Liver (tissue), 3 donors: ENCODE measurements around the gene CPLX1.
"Not testable (repeated sequence)": the region's sequence is repeated elsewhere in the genome, so short reads cannot be mapped to it uniquely, and the experiment has no call there.

Experiments used
- FOXA1 ChIP-seq: IDR thresholded peaks from 2 replicates; pipeline ENCODE4 v1.6.1; 2016; ENCODE audit warnings: antibody characterized with exemption
- RAD21 ChIP-seq, 2 donors: IDR thresholded peaks; 2 replicates each; pipeline ENCODE4 v1.6.1; 2016; ENCODE audit warnings: antibody characterized with exemption in 2 of 2, mild to moderate bottlenecking in 2 of 2
- TF ChIP-seq, protein P1 (sequence below): fragments of 150-350 bp; IDR thresholded peaks from 2 replicates; pipeline ENCODE4 v1.5.1; 2017; ENCODE audit warnings: improper control_type of control experiment, low read depth, low read length; ENCODE audit not compliant: missing input control
- TF ChIP-seq, protein P2 (sequence below): IDR thresholded peaks from 2 replicates; pipeline ENCODE4 v1.6.1; 2016; ENCODE audit warnings: antibody characterized with exemption
- TF ChIP-seq, protein P3 (sequence below): IDR thresholded peaks from 2 replicates; pipeline ENCODE4 v1.6.1; 2016; ENCODE audit warnings: antibody characterized with exemption
- donor health status: healthy.
- donor health status: healthy.

DNA sequence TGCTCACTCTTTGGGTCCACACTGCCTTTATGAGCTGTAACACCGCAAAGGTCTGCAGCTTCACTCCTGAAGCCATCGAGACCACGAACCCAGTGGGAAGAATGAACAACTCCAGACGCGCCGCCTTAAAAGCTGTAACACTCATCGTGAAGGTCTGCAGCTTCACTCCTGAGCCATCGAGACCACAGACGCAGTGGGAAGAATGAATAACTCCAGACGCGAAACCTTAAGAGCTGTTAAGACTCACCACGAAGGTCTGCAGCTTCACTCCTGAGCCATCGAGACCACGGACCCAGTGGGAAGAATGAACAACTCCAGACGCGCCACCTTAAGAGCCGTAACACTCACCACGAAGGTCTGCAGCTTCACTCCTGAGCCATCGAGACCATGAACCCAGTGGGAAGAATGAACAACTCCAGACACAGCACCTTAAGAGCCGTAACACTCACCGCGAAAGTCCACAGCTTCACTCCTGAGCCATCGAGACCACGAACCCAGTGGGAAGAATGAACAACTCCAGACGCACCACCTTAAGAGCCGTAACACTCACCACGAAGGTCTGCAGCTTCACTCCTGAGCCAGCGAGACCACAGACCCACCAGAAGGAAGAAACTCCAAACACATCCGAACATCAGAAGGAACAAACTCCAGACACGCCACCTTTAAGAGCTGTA lies 51.4 kb downstream of the CPLX1 start:
- TF ChIP-seq, protein P1, sequence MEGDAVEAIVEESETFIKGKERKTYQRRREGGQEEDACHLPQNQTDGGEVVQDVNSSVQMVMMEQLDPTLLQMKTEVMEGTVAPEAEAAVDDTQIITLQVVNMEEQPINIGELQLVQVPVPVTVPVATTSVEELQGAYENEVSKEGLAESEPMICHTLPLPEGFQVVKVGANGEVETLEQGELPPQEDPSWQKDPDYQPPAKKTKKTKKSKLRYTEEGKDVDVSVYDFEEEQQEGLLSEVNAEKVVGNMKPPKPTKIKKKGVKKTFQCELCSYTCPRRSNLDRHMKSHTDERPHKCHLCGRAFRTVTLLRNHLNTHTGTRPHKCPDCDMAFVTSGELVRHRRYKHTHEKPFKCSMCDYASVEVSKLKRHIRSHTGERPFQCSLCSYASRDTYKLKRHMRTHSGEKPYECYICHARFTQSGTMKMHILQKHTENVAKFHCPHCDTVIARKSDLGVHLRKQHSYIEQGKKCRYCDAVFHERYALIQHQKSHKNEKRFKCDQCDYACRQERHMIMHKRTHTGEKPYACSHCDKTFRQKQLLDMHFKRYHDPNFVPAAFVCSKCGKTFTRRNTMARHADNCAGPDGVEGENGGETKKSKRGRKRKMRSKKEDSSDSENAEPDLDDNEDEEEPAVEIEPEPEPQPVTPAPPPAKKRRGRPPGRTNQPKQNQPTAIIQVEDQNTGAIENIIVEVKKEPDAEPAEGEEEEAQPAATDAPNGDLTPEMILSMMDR, result not testable (repeated sequence)
- TF ChIP-seq, protein P2, sequence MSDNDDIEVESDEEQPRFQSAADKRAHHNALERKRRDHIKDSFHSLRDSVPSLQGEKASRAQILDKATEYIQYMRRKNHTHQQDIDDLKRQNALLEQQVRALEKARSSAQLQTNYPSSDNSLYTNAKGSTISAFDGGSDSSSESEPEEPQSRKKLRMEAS, result not testable (repeated sequence)
- TF ChIP-seq FOXA1; RAD21 (IDR thresholded peaks at IDR 0.05): not testable (repeated sequence)
- TF ChIP-seq, protein P3, sequence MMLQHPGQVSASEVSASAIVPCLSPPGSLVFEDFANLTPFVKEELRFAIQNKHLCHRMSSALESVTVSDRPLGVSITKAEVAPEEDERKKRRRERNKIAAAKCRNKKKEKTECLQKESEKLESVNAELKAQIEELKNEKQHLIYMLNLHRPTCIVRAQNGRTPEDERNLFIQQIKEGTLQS, result not testable (repeated sequence)
